ENCODE measurements around the gene RNU4-1.
"Not testable (repeated sequence)": the region's sequence is repeated elsewhere in the genome, so short reads cannot be mapped to it uniquely, and the experiment has no call there.

RNU4-1 gene

DNA sequence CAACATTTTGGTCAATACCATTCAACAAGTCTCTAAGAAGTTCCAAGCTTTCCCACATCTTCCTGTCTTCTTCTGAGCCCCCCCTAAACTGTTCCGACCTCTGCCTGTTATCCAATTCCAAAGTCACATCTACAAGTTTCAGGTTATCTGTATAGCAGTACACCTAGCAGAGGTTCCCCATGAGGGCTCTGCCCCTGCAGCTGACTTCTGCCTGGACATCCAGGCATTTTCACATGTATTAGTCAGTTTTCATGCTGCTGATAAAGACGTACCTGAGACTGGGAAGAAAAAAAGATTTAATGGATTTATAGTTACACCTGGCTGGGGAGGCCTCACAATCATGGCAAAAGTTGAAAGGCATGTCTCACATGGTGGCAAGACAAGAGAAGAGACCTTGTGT is 44.7 kb upstream of the RNU4-1 start:
- no peak overlapping the region for H2AFZ ChIP-seq (ENCODE audit: low read length)
- no peaks in the 10 kb centered on the region for H3K79me2 ChIP-seq (ENCODE audit: insufficient read depth, low read length)
- no peak for TF ChIP-seq EZH2 (IDR thresholded peaks at IDR 0.05; ENCODE audit: borderline replicate concordance, low read length)
- TF ChIP-seq, protein P1, sequence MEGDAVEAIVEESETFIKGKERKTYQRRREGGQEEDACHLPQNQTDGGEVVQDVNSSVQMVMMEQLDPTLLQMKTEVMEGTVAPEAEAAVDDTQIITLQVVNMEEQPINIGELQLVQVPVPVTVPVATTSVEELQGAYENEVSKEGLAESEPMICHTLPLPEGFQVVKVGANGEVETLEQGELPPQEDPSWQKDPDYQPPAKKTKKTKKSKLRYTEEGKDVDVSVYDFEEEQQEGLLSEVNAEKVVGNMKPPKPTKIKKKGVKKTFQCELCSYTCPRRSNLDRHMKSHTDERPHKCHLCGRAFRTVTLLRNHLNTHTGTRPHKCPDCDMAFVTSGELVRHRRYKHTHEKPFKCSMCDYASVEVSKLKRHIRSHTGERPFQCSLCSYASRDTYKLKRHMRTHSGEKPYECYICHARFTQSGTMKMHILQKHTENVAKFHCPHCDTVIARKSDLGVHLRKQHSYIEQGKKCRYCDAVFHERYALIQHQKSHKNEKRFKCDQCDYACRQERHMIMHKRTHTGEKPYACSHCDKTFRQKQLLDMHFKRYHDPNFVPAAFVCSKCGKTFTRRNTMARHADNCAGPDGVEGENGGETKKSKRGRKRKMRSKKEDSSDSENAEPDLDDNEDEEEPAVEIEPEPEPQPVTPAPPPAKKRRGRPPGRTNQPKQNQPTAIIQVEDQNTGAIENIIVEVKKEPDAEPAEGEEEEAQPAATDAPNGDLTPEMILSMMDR (IDR thresholded peaks at IDR 0.05; ENCODE audit: low read length), result no peak
- no peak overlapping the region for H3K4me3 ChIP-seq (ENCODE audit: low read depth, low read length, poor library complexity, severe bottlenecking)
- no peaks in the 10 kb centered on the region for H3K4me1 ChIP-seq (ENCODE audit: insufficient read depth, low read length, severe bottlenecking)
- peaks cover 8% of the 10 kb centered on the region for H3K9me3 ChIP-seq (ENCODE audit: low read length)
- H3K27ac ChIP-seq (ENCODE audit: low read depth, low read length, poor library complexity, severe bottlenecking), result no peak overlapping the region
- H3K27me3 ChIP-seq (ENCODE audit: insufficient read depth, low read length), result no peaks in the 10 kb centered on the region; the same call in 1 of the 2 replicates
- H3K36me3 ChIP-seq (ENCODE audit: insufficient read depth, low read length), result no peaks in the 10 kb centered on the region
- H3K4me2 ChIP-seq (ENCODE audit: low read length), result no peak overlapping the region
- H3K9me2 ChIP-seq (ENCODE audit: low read depth, low read length), result no peaks in the 10 kb centered on the region
- no peaks in the 10 kb centered on the region for H4K20me1 ChIP-seq (ENCODE audit: insufficient read depth, low read length)
- H3K9ac ChIP-seq (ENCODE audit: low read length), result no peak overlapping the region
- H3F3A ChIP-seq (ENCODE audit: insufficient read depth, low read length), result no peaks in the 10 kb centered on the region

DNA sequence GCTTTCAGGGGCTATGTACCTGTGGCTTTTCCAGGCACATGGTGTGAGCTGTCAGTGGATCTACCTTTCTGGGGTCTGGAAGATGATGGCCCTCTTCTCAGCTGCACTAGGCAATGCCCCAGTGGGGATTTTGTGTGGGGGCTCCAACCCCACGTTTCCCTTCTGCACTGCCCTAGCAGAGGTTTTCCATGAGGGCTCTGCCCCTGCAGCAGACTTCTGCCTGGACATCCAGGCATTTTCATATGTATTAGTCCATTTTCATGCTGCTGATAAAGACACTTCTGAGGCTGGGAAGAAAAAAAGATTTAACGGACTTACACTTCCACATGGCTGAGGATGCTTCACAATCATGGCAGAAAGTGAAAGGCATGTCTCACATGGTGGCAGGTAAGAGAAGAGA is 43.4 kb upstream of the RNU4-1 start:
- H3K9me2 ChIP-seq (ENCODE audit: low read depth, low read length); H3K9ac ChIP-seq (ENCODE audit: low read length); H3K36me3 ChIP-seq (ENCODE audit: insufficient read depth, low read length); H3K4me2 ChIP-seq (ENCODE audit: low read length); H3K27ac ChIP-seq (ENCODE audit: low read depth, low read length, poor library complexity, severe bottlenecking); H3K4me1 ChIP-seq (ENCODE audit: insufficient read depth, low read length, severe bottlenecking); H3K9me3 ChIP-seq (ENCODE audit: low read length); H3F3A ChIP-seq (ENCODE audit: insufficient read depth, low read length); H3K79me2 ChIP-seq (ENCODE audit: insufficient read depth, low read length); H3K27me3 ChIP-seq (ENCODE audit: insufficient read depth, low read length); H2AFZ ChIP-seq (ENCODE audit: low read length); H4K20me1 ChIP-seq (ENCODE audit: insufficient read depth, low read length); H3K4me3 ChIP-seq (ENCODE audit: low read depth, low read length, poor library complexity, severe bottlenecking): not testable (repeated sequence)

DNA sequence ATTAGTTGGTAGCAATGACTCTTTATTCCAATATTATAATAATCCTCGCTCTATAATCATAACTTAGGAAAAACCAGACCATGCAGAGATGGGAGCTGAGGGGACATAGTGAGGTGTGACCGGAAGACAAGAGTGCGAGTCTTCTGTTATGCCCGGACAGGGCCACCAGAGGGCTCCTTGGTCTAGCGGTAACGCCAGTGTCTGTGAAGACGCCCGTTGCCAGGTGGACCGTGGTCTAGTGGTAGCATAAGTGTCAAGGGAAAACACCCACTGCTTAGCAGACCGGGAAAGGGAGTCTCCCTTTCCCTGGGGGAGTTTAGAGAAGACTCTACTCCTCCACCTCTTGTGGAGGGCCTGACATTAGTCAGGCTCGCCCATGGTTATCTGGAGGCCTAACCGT is 42.4 kb upstream of the RNU4-1 start:
- H3K9me3 ChIP-seq (ENCODE audit: low read length); H4K20me1 ChIP-seq (ENCODE audit: insufficient read depth, low read length); H3K4me2 ChIP-seq (ENCODE audit: low read length); H3K4me3 ChIP-seq (ENCODE audit: low read depth, low read length, poor library complexity, severe bottlenecking); H3K27me3 ChIP-seq (ENCODE audit: insufficient read depth, low read length); H3K9ac ChIP-seq (ENCODE audit: low read length); H3K36me3 ChIP-seq (ENCODE audit: insufficient read depth, low read length); H3K79me2 ChIP-seq (ENCODE audit: insufficient read depth, low read length); H3F3A ChIP-seq (ENCODE audit: insufficient read depth, low read length); H3K9me2 ChIP-seq (ENCODE audit: low read depth, low read length); H3K4me1 ChIP-seq (ENCODE audit: insufficient read depth, low read length, severe bottlenecking); H2AFZ ChIP-seq (ENCODE audit: low read length); H3K27ac ChIP-seq (ENCODE audit: low read depth, low read length, poor library complexity, severe bottlenecking): not testable (repeated sequence)
- TF ChIP-seq, protein P1 (IDR thresholded peaks at IDR 0.05; ENCODE audit: low read length), result peak; percentile 46

DNA sequence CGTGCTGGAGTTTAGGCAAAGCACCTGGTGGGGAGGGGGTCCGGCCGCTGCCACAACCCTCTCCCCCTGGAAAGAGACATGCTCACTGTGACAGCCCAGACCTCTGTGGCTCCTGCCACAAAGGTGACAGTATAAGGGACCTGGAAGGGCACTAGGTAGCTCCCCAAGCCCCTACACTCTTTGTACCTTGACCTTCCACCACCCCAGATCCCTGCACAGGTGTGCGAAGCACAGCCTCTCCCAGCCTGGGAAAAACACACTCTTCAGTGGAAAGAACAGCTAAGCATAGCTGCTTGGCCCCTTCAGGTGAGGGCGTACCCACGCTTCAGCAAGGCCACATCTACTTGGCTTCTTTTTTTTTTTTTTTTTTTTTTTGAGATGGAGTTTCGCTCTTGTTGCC is 39.5 kb upstream of the RNU4-1 start:
- no peak overlapping the region for H2AFZ ChIP-seq (ENCODE audit: low read length)
- no peaks in the 10 kb centered on the region for H3K9me2 ChIP-seq (ENCODE audit: low read depth, low read length)
- no peaks in the 10 kb centered on the region for H3K79me2 ChIP-seq (ENCODE audit: insufficient read depth, low read length)
- H3K27me3 ChIP-seq (ENCODE audit: insufficient read depth, low read length), result no peaks in the 10 kb centered on the region
- H3K9ac ChIP-seq (ENCODE audit: low read length), result no peak overlapping the region
- TF ChIP-seq EZH2 (IDR thresholded peaks at IDR 0.05; ENCODE audit: borderline replicate concordance, low read length), result no peak
- TF ChIP-seq, protein P1 (IDR thresholded peaks at IDR 0.05; ENCODE audit: low read length), result no peak
- H3K9me3 ChIP-seq (ENCODE audit: low read length), result peaks cover 6% of the 10 kb centered on the region
- no peaks in the 10 kb centered on the region for H4K20me1 ChIP-seq (ENCODE audit: insufficient read depth, low read length)
- no peak overlapping the region for H3K4me2 ChIP-seq (ENCODE audit: low read length)
- no peaks in the 10 kb centered on the region for H3K4me1 ChIP-seq (ENCODE audit: insufficient read depth, low read length, severe bottlenecking)
- no peak overlapping the region for H3K27ac ChIP-seq (ENCODE audit: low read depth, low read length, poor library complexity, severe bottlenecking)
- no peaks in the 10 kb centered on the region for H3F3A ChIP-seq (ENCODE audit: insufficient read depth, low read length)
- no peaks in the 10 kb centered on the region for H3K36me3 ChIP-seq (ENCODE audit: insufficient read depth, low read length)
- no peak overlapping the region for H3K4me3 ChIP-seq (ENCODE audit: low read depth, low read length, poor library complexity, severe bottlenecking)
